ENCODE results near the gene POLA1.

POLA1 gene

DNA sequence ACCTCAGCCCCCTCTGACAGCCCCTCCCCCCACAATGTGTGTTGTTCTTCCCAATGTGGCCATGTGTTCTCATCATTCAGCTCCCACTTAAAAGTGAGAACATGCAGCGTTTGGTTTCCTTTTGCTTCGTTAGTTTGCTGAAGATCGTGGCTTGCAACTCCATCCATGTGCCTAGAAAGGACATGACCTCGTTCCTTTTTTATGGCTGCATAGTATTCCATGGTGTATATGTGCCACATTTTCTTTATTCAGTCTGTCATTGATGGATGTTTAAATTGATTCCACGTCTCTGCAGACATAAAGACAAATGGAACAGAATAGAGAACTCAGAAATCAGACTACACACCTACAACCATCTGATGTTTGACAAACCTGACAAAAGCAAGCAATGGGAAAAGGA is 276.1 kb downstream of the POLA1 start:
- no peak for ATAC-seq
- no peak for TF ChIP-seq OSR1 (CRISPR knock-in tag; IDR thresholded peaks at IDR 0.05)

- ATAC-seq: no peak
Observed at GRCh38 chrX:24979081-24979480, 285.4 kb downstream of the POLA1 start.

GRCh38 chrX:24981030-24981429 is 287.3 kb downstream of the POLA1 start:
- no peak for ATAC-seq
- no peak for TF ChIP-seq CSRNP3 (CRISPR knock-in tag; IDR thresholded peaks at IDR 0.05)
- TF ChIP-seq RARB (CRISPR knock-in tag; IDR thresholded peaks at IDR 0.05): no peak

More at GRCh38 chrX:24979081-24979480, 285.4 kb downstream of the POLA1 start:
- TF ChIP-seq PPARA (CRISPR knock-in tag; IDR thresholded peaks at IDR 0.05; ENCODE audit: borderline replicate concordance) (no peak), ZNF565 (CRISPR knock-in tag; conservative IDR thresholded peaks at IDR 0.05; ENCODE audit: low read depth) (no peak), ZFP3 (CRISPR knock-in tag; IDR thresholded peaks at IDR 0.05) (no peak)

- TF ChIP-seq PPARA (CRISPR knock-in tag; IDR thresholded peaks at IDR 0.05; ENCODE audit: borderline replicate concordance): no peak
- no peak for TF ChIP-seq TSHZ2 (CRISPR knock-in tag; IDR thresholded peaks at IDR 0.05)
- TF ChIP-seq GLIS3 (CRISPR knock-in tag; IDR thresholded peaks at IDR 0.05): no peak
- TF ChIP-seq TOX (CRISPR knock-in tag; IDR thresholded peaks at IDR 0.05; ENCODE audit: borderline replicate concordance): no peak
- no peak for TF ChIP-seq CSRNP3 (CRISPR knock-in tag; IDR thresholded peaks at IDR 0.05)
- TF ChIP-seq POU6F1 (CRISPR knock-in tag; IDR thresholded peaks at IDR 0.05; ENCODE audit: borderline replicate concordance, low read depth): no peak
- TF ChIP-seq BACH2 (CRISPR knock-in tag; IDR thresholded peaks at IDR 0.05; ENCODE audit: borderline replicate concordance): no peak
- no peak for TF ChIP-seq ZFP30 (CRISPR knock-in tag; IDR thresholded peaks at IDR 0.05)
- no peak for TF ChIP-seq OSR1 (CRISPR knock-in tag; IDR thresholded peaks at IDR 0.05)
- TF ChIP-seq SNAI2 (CRISPR knock-in tag; IDR thresholded peaks at IDR 0.05): no peak
- no peak for TF ChIP-seq ZNF8 (CRISPR knock-in tag; IDR thresholded peaks at IDR 0.05)
- TF ChIP-seq ZNF70 (CRISPR knock-in tag; IDR thresholded peaks at IDR 0.05): no peak
Observed at GRCh38 chrX:24982306-24982965, 288.7 kb downstream of the POLA1 start.

GRCh38 chrX:24983931-24984330 is 290.2 kb downstream of the POLA1 start:
- ATAC-seq: no peak
- TF ChIP-seq CSDC2 (CRISPR knock-in tag; IDR thresholded peaks at IDR 0.05) (no peak), POU6F1 (CRISPR knock-in tag; IDR thresholded peaks at IDR 0.05; ENCODE audit: borderline replicate concordance, low read depth) (no peak), ZNF8 (CRISPR knock-in tag; IDR thresholded peaks at IDR 0.05) (no peak)

More at GRCh38 chrX:24982306-24982965, 288.7 kb downstream of the POLA1 start:
- ATAC-seq: peak; percentile 37; the same call in 2 of the 3 replicates
